Dermis microvascular lymphatic vessel endothelial cell (primary cell): ENCODE measurements around the gene CCNY. TPM values are rescaled to one million over a fixed set of nuclear protein-coding genes. Genes with fewer than 3 reads are reported as not detected.
A peak's percentile ranks its signal among the peaks of the same experiment; 100 is the strongest.

ENCODE experiments used
- DNase-seq, 2 donors: peaks; one replicate each; pipeline versions ENCODE4 v3.0.0 to v3.0.0-alpha.2; 2010; ENCODE audit warnings: low read depth in 2 of 2
- total RNA-seq: library from RNA; depleted of rRNA; stranded (reverse); fragments of >200 nt; gene quantifications from 2 replicates; pipeline ENCODE4 v1.2.1, GENCODE V29; 2014

The CCNY gene
- total RNA-seq, 1 donor from 2014 or later = 65.7 TPM

- DNase-seq = no peak
These were observed 276.2 kb downstream of the CCNY start for GRCh38 chr10:35612385-35613106.

DNA sequence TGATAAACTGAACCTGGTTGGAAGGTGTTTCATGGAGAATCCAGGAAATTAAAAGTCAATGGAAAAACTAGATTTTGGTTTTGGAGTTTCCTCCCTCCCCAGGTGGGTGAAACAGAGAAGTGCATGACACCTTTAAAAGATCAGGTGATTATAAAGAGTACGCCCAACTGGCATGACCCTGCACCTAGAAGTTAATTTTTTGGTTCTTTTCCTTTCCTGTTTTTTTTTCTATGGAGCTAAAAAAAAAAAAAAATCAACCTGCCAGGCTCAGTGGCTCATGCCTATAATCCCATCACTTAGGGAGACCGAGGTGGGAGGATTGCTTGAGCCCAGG, 276.8 kb downstream of the CCNY start:
- no peak for DNase-seq

- DNase-seq = peak in 1 of 2 donors; percentile 48
These were observed 277.4 kb downstream of the CCNY start for GRCh38 chr10:35613597-35614226.

- no peak for DNase-seq
These were observed 278.0 kb downstream of the CCNY start for GRCh38 chr10:35614312-35614711.

Other genes with a start within 250 kb of the CCNY start
- gene CUL2, start 246.2 kb upstream of the CCNY start, total RNA-seq = 24.0 and 24.8 TPM in 2 replicates
- 66.1 and 71.1 TPM in 2 replicates for gene CREM, start 209.7 kb upstream of the CCNY start, total RNA-seq